IMR-90 (cell line): Measurements from ENCODE around the gene DENND1B.

Experiments
- CEBPB ChIP-seq: IDR thresholded peaks from 2 replicates; pipeline ENCODE4 v1.6.1; 2012; ENCODE audit warnings: low read depth, low read length, improper control_type of control experiment
- MAZ ChIP-seq: IDR thresholded peaks from 2 replicates; pipeline ENCODE4 v1.6.1; 2012; ENCODE audit warnings: low read depth, mild to moderate bottlenecking, low read length, improper control_type of control experiment, moderate library complexity, borderline replicate concordance
- MXI1 ChIP-seq: IDR thresholded peaks from 2 replicates; pipeline ENCODE4 v1.6.1; 2012; ENCODE audit warnings: low read depth, mild to moderate bottlenecking, low read length, moderate library complexity, borderline replicate concordance
- POLR2A ChIP-seq: IDR thresholded peaks from 2 replicates; pipeline ENCODE4 v1.6.1; 2012; ENCODE audit warnings: mild to moderate bottlenecking, low read depth, low read length
- RAD21 ChIP-seq: IDR thresholded peaks from 2 replicates; pipeline ENCODE4 v1.6.1; 2012; ENCODE audit warnings: low read length, improper control_type of control experiment
- RCOR1 ChIP-seq: IDR thresholded peaks from 2 replicates; pipeline ENCODE4 v1.6.1; 2012; ENCODE audit warnings: mild to moderate bottlenecking, low read length, improper control_type of control experiment; ENCODE audit not compliant: insufficient replicate concordance
- RFX5 ChIP-seq: IDR thresholded peaks from 2 replicates; pipeline ENCODE4 v1.8.0; 2012; ENCODE audit warnings: low read depth, mild to moderate bottlenecking, low read length, moderate library complexity
- SMC3 ChIP-seq: fragments of 150-350 bp; IDR thresholded peaks from 2 replicates; pipeline ENCODE4 v1.6.1; 2016; ENCODE audit warnings: low read depth, mild to moderate bottlenecking, antibody characterized with exemption, low read length, moderate library complexity
- TF ChIP-seq, protein P1 (sequence below): conservative IDR thresholded peaks from 2 replicates; pipeline ENCODE4 v1.5.1; 2012; ENCODE audit warnings: mild to moderate bottlenecking, low read depth, low read length, improper control_type of control experiment
- TF ChIP-seq, protein P2 (sequence below): fragments of 150-350 bp; IDR thresholded peaks from 2 replicates; pipeline ENCODE4 v1.6.1; 2017; ENCODE audit warnings: mild to moderate bottlenecking, antibody characterized with exemption, low read length, low read depth

DNA sequence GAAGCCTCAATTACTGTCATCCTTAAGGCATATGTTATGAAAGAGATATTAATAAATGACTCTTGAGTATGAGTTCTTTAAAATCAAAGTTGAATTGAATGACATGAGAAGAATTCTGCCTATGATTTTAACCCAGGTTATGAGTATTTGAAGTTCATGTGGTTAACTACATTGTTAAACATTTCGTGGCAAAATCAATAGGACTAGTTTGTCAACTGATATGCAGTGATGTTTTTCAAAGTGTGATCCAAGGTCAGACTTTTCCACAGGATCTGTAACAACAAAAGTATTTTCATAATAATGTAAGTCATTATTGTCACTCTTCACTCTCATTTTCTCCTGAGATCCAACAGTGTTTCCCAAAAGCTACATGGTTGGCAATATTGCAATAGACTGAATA, 189.5 kb downstream of the DENND1B start:
- no peak for TF ChIP-seq MAZ
- no peak for TF ChIP-seq RFX5
- no peak for TF ChIP-seq POLR2A
- TF ChIP-seq, protein P1, sequence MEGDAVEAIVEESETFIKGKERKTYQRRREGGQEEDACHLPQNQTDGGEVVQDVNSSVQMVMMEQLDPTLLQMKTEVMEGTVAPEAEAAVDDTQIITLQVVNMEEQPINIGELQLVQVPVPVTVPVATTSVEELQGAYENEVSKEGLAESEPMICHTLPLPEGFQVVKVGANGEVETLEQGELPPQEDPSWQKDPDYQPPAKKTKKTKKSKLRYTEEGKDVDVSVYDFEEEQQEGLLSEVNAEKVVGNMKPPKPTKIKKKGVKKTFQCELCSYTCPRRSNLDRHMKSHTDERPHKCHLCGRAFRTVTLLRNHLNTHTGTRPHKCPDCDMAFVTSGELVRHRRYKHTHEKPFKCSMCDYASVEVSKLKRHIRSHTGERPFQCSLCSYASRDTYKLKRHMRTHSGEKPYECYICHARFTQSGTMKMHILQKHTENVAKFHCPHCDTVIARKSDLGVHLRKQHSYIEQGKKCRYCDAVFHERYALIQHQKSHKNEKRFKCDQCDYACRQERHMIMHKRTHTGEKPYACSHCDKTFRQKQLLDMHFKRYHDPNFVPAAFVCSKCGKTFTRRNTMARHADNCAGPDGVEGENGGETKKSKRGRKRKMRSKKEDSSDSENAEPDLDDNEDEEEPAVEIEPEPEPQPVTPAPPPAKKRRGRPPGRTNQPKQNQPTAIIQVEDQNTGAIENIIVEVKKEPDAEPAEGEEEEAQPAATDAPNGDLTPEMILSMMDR, result no peak
- TF ChIP-seq, protein P2, sequence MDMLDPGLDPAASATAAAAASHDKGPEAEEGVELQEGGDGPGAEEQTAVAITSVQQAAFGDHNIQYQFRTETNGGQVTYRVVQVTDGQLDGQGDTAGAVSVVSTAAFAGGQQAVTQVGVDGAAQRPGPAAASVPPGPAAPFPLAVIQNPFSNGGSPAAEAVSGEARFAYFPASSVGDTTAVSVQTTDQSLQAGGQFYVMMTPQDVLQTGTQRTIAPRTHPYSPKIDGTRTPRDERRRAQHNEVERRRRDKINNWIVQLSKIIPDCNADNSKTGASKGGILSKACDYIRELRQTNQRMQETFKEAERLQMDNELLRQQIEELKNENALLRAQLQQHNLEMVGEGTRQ, result no peak
- no peak for TF ChIP-seq MXI1
- no peak for TF ChIP-seq RAD21
- no peak for TF ChIP-seq CEBPB
- TF ChIP-seq SMC3, result no peak
- TF ChIP-seq RCOR1, result no peak
